Measurements from ENCODE around the gene MACROD1. TPM values are rescaled to one million over a fixed set of nuclear protein-coding genes. Genes with fewer than 3 reads are reported as not detected.
"Not testable (repeated sequence)": the region's sequence is repeated elsewhere in the genome, so short reads cannot be mapped to it uniquely, and the experiment has no call there.

Gene MACROD1
- total RNA-seq, 4 donors from 2014 or later: 30.6 to 45.0 (median 35.0) TPM

- Histone ChIP-seq H3K27ac (peak overlapping the region; percentile 47 to 86 (median 75)), H3K27me3 (no peaks in the 10 kb centered on the region), H3K4me3 (peak overlapping the region; percentile 80 to 89 (median 80)), H3K9me3 (no peaks in the 10 kb centered on the region), H3K36me3 (no peaks in the 10 kb centered on the region), H3K4me1 (peaks cover 0 to 21% (median 10%) of the 10 kb centered on the region in 4 donors)
- no peak for DNase-seq (ENCODE audit: low spot score in 2 of 2)
- TF ChIP-seq EP300 (IDR thresholded peaks at IDR 0.05) (no peak), CTCF (IDR thresholded peaks at IDR 0.05) (no peak), POLR2A (IDR thresholded peaks at IDR 0.05) (no peak)
- WGBS, 2 donors: 1 to 2% methylated on average over 11 to 12 of the region's 32 CpGs
Observed at GRCh38 chr11:64165481-64165841, 452 bp downstream of the MACROD1 start.

GRCh38 chr11:64164392-64165312, 1.3 kb downstream of the MACROD1 start:
- no peaks in the 10 kb centered on the region for H3K9me3 ChIP-seq
- H3K36me3 ChIP-seq: no peaks in the 10 kb centered on the region
- TF ChIP-seq POLR2A (IDR thresholded peaks at IDR 0.05) (no peak), EP300 (IDR thresholded peaks at IDR 0.05) (peak in 1 of 2 donors; percentile 6)
- H3K4me3 ChIP-seq: peak overlapping the region; percentile 80 to 89 (median 80)
- H3K27me3 ChIP-seq: no peaks in the 10 kb centered on the region
- peak overlapping the region in 3 of 4 donors; percentile 47 to 86 (median 80) for H3K27ac ChIP-seq
- peaks cover 0 to 21% (median 10%) of the 10 kb centered on the region in 4 donors for H3K4me1 ChIP-seq
- WGBS, 2 donors: 55 to 68% methylated on average over 11 to 17 of the region's 20 CpGs
- DNase-seq (ENCODE audit: low spot score in 2 of 2): no peak

- no peaks in the 10 kb centered on the region for H3K9me3 ChIP-seq
- H3K27ac ChIP-seq: no peak overlapping the region
- no peak for DNase-seq (ENCODE audit: low spot score in 2 of 2)
- TF ChIP-seq EP300 (IDR thresholded peaks at IDR 0.05) (no peak), CTCF (IDR thresholded peaks at IDR 0.05) (no peak)
- H3K27me3 ChIP-seq: no peaks in the 10 kb centered on the region
- no peaks in the 10 kb centered on the region for H3K36me3 ChIP-seq
- 91 to 94% methylated on average over 5 of the region's 5 CpGs for WGBS, 2 donors
- peaks cover 0 to 21% (median 10%) of the 10 kb centered on the region in 4 donors for H3K4me1 ChIP-seq
- H3K4me3 ChIP-seq: no peak overlapping the region
Observed at GRCh38 chr11:64163951-64164350, 2.0 kb downstream of the MACROD1 start.

GRCh38 chr11:64162769-64163168, 3.1 kb downstream of the MACROD1 start:
- 90 to 92% methylated on average over 16 of the region's 16 CpGs for WGBS, 2 donors
- peaks cover 0 to 21% (median 10%) of the 10 kb centered on the region in 4 donors for H3K4me1 ChIP-seq
- H3K4me3 ChIP-seq; H3K9me3 ChIP-seq; H3K27me3 ChIP-seq; DNase-seq (ENCODE audit: low spot score in 2 of 2); H3K36me3 ChIP-seq; H3K27ac ChIP-seq: not testable (repeated sequence)

GRCh38 chr11:64161037-64161436, 4.9 kb downstream of the MACROD1 start:
- Histone ChIP-seq H3K4me3 (no peak overlapping the region), H3K36me3 (peaks cover 0 to 4% (median 0%) of the 10 kb centered on the region in 3 donors), H3K27me3 (no peaks in the 10 kb centered on the region), H3K9me3 (no peaks in the 10 kb centered on the region), H3K4me1 (peaks cover 0 to 12% (median 7%) of the 10 kb centered on the region in 4 donors), H3K27ac (no peak overlapping the region)
- TF ChIP-seq EP300 (IDR thresholded peaks at IDR 0.05): no peak
- no peak for TF ChIP-seq POLR2A (IDR thresholded peaks at IDR 0.05)
- TF ChIP-seq CTCF (IDR thresholded peaks at IDR 0.05): no peak
- no peak for DNase-seq (ENCODE audit: low spot score in 2 of 2)
- 97 to 98% methylated on average over 10 of the region's 10 CpGs for WGBS, 2 donors
